NCI-H345 treated with DMSO at 0.1 percent for 48 hours (cell line): ENCODE measurements around the gene FAM53A.

Source experiments
- DNase-seq: peaks from one replicate; lab custom pipeline; 2025; ENCODE audit not compliant: unreplicated experiment; lab: John Stamatoyannopoulos, UW

The FAM53A gene

DNA sequence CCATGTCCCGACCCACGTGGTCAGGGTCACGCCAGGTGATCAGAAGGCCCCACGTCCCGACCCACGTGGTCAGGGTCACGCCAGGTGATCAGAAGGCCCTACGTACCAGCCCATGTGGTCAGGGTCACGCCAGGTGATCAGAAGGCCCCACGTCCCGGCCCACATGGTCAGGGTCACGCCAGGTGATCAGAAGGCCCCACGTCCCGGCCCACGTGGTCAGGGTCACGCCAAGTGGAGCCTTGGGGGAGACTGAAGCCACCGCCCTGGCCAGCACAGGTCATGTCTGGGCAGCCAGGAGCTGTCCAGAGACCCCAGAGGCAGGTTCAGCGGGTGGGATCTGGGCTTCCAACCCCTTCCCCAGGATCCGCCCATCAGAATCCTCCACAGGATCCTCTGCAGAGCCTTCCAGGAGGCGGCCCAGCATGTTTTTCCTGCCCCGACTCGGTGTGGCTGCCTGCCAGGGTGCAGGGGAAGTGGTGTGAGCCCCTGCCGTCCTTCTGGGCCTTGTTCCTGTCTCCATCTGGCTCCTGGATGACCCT, 58.4 kb downstream of the FAM53A start:
- no peak for DNase-seq

DNA sequence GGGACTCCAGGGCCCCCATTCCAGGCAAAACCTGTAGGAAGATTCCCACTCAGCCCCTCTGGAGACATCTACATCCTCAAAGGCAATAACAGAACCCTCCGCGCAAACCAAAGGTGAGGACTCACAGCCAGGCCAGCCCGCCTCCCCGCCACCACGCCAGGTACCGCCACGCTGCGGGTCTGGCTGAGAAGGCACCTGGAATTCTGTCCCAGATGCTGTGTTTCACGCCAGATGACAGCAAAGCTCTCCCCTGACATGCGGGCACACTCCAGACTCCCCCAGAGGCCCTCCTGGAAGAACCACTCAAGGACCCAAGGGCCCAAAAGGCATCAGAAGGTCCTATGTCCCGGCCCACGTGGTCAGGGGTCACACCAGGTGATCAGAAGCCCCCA, 59.6 kb downstream of the FAM53A start:
- DNase-seq: no peak

- no peak for DNase-seq
Measured at GRCh38 chr4:1623821-1624518, 60.1 kb downstream of the FAM53A start.

- no peak for DNase-seq
Measured at GRCh38 chr4:1623400-1623799, 60.7 kb downstream of the FAM53A start.

DNA sequence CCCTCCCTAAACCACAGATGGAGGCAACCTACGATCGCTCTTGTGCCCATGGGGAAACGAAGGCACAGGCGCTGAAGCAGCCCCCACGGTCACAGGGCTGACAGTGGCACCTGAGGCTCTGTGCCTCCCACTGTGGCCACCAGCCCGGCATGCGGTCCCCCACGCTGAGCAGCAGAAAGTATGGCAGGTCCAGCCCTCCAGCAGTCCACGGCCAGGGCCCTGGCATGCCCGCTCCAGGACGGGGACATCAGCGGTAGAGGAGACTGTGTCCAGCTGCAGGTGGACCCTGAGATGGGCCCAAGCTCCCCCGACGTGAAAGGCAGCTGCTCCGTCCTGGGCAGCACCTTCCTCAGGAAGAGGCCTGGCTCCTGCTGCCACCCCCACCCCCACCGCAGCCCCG, 61.2 kb downstream of the FAM53A start:
- DNase-seq: no peak

GRCh38 chr4:1622238-1622637, 61.9 kb downstream of the FAM53A start:
- DNase-seq: no peak

GRCh38 chr4:1621526-1621925, 62.6 kb downstream of the FAM53A start:
- no peak for DNase-seq

GRCh38 chr4:1619151-1619672, 64.9 kb downstream of the FAM53A start:
- no peak for DNase-seq

- no peak for DNase-seq
Measured at GRCh38 chr4:1618438-1618837, 65.7 kb downstream of the FAM53A start.

GRCh38 chr4:1616557-1616930, 67.6 kb downstream of the FAM53A start:
- no peak for DNase-seq

GRCh38 chr4:1615786-1616556, 68.1 kb downstream of the FAM53A start:
- DNase-seq: no peak

DNA sequence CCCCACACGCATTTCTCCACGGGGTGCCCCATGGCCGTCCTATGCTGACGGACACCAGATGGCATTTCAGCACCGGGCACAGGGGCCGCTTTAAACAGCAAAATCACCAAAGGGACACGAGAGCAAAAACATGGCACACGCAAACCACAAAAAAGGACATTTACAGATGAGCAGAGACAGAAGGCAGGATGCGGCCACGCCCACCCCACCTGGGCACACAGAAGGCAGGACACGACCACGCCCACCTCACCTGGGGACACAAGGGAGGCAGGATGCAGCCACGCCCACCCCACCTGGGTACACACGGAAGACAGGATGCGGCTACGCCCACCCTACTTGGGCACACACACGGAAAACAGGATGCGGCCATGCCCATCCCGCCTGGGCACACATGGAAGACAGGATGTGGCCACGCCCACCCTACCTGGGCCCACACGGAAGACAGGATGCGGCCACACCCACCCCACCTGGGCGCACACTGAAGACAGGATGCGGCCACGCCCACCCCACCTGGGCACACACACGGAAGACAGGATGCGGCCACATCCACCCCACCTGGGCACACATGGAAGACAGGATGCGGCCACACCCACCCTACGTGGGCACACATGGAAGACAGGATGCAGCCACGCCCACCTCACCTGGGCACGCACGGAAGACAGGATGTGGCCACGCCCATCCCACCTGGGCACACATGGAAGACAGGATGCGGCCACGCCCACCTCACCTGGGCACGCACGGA, 69.1 kb downstream of the FAM53A start:
- DNase-seq: no peak

DNA sequence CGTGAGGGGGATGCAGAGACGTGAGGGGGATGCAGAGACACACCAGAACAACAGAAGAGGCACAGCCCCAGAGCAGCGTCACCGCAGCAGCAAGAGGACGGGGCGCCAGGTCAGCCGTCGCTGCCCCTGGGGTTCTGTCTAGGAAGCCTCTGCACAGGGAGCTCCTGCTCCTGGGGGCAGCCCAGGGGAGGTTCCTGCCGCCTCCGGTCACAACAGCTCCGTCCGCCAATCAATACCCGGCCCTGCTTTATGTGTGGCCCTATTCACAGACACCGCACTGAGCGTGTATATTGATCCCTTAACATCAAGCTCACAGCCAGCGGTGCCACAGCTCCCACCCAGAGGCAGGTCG, 69.6 kb downstream of the FAM53A start:
- DNase-seq: no peak

DNA sequence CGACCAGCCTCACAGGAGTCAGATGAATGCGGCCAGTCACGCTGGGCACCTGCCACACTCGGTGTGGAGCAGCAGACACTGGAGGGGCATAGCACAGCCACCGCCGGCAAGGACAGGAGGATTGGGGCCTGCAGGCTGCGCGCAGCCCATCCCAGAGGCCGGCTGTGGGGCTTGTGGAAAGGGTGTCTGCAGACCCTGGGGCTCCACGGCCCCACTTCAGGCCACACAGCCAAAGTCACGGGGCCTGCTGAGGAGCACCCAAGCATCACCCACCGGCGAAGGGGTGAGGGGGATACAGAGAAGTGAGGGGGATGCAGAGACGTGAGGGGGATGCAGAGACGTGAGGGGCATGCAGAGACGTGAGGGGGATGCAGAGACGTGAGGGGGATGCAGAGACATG, 70.1 kb downstream of the FAM53A start:
- DNase-seq: no peak

DNA sequence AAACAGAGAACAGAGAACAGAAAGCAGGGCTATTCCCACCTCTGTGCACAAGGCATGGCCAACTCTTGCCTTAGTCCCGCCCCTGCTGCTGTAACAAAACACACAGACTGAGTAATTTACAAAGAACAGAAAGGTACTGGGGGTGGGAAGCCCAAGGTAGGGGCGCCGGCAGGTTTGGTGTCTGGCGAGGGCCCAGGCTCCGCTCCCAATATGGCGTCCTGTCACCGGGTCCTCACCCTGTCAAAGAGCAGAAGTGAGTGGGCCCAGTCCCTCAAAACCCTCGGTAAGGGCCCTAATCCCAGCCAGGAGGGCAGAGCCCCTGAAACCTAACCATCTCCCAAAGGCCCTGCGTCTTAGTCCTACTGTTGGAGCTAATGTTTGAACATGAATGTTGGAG, 71.0 kb downstream of the FAM53A start:
- no peak for DNase-seq

- DNase-seq: no peak
Measured at GRCh38 chr4:1612278-1613098, 71.6 kb downstream of the FAM53A start.

DNA sequence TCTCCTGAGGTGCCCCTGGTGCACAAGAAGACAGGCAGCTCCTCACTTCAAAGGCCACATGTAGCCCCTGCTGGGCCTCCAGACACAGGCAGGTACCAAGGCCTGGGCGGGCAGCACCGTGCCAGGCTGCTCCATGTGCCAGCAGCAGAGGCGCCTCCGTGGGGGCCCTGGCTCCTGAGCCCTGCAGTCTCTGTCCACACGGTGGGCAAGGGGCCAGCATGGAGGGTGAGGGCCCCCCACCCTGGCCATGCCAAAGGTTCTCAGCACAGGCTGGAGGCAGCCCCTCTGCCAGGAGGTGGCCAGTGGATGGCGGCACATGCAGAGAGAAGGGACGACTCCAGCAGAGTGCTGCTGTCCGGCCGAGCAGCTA, 72.6 kb downstream of the FAM53A start:
- DNase-seq: no peak

GRCh38 chr4:1610791-1611500, 73.2 kb downstream of the FAM53A start:
- DNase-seq: no peak

DNA sequence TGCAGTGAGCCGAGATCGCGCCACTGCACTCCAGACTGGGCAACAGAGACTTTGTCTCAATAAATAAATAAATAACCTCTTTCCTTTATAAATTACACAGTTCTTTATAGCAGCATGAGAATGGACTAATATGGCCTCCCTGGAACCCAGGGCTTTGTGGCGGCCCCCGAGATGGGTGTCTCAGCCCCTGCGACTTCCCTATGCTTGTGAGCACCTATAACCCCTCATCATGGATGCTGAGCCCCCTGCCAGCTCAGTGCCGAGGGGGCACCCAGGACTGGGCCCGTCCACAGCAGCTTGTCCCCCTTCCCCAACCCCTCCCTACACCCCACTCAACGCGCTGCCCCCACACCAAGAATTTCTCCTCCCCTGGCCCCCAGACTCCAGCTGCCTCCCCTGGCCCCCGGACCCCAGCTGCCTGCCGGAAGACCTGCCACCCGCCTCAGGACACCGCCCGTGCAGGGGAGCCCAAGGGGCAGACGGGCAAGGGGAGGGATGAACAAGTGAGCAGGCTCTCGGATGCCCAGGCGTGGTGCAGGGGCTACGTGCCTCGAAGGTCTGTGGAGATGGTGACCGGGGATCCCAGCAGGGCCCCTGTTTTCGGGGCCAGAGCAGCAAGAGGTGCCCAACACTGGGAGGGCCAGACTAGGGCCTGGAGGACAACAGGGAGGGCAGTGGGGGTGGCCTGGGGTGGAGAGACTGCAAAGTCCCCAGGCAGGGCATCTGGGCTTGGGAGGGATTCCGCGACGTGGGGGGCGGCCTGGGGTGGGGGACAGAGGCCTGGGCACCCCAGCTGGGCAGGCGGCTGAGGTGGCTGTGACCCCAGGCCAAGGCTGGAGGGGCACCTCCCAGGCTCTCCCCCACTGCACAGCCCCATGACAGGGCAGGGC, 74.0 kb downstream of the FAM53A start:
- no peak for DNase-seq
